AG10803 (cell line): ENCODE results near the gene TEAD2.

ENCODE experiments used
- DNase-seq: peaks from one replicate; pipeline ENCODE4 v3.0.0; 2010; ENCODE audit warnings: low read depth
- H3K4me3 ChIP-seq: 2 replicates; pipeline ENCODE4 v1.5.1; 2011; ENCODE audit warnings: mild to moderate bottlenecking, low read length, control low read depth
- TF ChIP-seq, protein P1 (sequence below): conservative IDR thresholded peaks from 2 replicates; pipeline ENCODE4 v1.5.1; 2011; ENCODE audit warnings: mild to moderate bottlenecking, low read length, control low read depth, inconsistent platforms

TEAD2 gene

DNA sequence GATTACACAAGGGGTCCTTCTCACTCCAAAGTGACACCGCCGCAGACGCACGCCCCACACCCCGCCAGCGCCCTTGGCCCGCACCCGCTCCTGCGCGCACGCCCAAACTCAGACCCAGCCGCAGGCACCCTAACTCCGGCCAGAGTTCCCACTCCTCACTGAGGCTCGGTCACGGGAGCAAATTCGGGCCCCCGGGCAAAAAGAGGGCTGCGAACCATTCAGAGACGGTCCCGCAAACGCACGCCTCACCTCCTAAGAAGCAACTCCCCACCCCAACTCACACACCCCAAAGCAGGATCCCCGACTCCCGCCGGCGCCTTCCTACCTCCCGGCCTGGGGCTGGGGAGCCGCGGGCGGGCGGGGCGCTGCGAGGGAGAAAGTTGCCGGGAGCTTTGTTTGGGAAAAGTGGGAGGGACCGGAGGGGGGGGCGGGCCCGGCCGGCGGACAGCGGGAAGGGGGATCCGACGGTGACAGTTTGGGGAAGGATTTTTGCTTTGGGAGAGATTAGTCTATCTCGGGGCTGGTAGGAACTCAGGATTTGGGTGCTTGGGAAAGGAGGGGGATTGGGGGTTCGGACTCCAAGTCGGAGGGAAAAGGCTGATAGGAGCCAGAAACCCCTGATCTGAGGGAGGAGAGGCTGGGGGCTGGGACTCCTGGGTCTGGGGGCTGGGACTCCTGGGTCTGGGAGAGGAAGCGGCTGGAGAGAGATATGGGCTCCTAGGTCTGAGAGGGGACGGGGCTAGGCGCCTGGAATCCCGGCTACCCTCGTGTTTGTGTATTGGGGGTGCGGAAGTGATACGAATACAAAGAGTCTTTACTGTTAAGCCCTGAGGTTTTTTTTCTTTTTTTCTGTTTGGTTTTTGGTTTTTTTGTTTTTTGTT, at the start of gene TEAD2:
TSS of gene TEAD2 (minus strand) at position 369 of the 881 bp plus-strand sequence. CDS start 2,341 bp downstream, outside the sequence.
- peak; percentile 46 for DNase-seq
- TF ChIP-seq, protein P1, sequence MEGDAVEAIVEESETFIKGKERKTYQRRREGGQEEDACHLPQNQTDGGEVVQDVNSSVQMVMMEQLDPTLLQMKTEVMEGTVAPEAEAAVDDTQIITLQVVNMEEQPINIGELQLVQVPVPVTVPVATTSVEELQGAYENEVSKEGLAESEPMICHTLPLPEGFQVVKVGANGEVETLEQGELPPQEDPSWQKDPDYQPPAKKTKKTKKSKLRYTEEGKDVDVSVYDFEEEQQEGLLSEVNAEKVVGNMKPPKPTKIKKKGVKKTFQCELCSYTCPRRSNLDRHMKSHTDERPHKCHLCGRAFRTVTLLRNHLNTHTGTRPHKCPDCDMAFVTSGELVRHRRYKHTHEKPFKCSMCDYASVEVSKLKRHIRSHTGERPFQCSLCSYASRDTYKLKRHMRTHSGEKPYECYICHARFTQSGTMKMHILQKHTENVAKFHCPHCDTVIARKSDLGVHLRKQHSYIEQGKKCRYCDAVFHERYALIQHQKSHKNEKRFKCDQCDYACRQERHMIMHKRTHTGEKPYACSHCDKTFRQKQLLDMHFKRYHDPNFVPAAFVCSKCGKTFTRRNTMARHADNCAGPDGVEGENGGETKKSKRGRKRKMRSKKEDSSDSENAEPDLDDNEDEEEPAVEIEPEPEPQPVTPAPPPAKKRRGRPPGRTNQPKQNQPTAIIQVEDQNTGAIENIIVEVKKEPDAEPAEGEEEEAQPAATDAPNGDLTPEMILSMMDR, result no peak
- H3K4me3 ChIP-seq, result peak within 1 kb of the TSS; percentile 84

DNA sequence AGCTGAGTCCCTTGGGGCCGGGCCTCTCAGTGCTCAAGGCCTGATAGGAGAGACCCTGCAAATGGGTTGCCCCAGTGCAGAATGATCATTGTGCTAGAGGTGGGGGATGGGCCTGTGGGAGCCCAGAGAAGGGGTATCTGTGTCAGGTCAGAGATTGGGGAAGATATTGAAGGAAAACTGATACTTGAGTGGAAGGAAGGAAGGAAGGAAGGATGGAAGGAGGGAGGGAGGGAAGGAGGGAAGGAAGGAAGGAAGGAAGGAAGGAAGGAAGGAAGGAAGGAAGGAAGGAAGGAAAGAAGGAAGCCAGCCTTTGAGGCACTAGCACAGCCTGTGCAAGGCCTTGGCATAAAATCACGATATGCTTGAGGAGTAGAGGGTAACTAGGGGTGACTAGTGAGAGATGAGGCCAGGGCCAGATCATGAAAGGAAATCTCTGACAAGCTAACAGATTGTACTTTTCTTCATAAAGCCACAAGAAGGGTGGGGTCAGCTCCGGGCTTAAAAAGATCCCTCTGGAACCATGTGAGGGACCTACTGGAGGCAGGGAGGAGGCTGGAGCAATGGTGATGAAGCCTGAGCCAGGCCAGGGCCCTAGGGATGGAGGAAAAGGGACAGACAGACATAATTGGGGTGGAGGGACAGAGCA, 49.6 kb upstream of the TEAD2 start:
- DNase-seq, result no peak
- TF ChIP-seq, protein P1, result no peak
- H3K4me3 ChIP-seq, result no peak overlapping the region

GRCh38 chr19:49409441-49410029, 47.3 kb upstream of the TEAD2 start:
- TF ChIP-seq, protein P1, result no peak
- H3K4me3 ChIP-seq, result no peak overlapping the region
- DNase-seq, result no peak

DNA sequence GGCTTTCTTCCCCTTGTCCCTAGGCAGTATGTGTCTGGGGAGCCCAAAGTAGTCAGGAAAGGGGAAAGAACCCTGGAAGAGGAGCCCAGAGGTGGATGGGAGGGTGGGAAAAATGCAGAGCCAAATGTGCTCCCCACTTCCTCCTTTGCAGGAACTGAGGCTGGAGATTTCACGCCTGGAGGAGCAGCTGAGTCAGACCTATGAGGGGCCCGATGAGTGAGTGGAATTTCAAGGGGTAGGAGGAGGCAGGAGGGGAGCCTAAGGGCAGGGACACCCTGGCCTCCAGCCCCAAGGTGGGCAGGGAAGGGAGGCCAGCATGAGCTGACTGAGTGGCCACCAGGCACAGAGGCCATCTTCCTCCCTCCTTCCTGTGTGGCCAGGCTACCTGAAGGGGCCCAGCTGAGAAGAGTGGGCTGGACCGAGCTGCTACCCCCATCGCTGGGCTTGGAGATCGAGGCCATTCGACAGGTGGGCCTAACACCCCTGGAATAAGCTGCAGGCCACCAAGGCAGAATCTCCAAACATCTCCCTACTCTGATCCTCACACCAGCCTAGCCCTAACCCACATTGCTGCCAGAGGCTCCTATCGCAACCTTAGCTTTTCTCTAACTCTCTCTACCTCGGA, 46.7 kb upstream of the TEAD2 start:
- TF ChIP-seq, protein P1, result no peak
- DNase-seq, result no peak
- no peak overlapping the region for H3K4me3 ChIP-seq

GRCh38 chr19:49407482-49408015, 45.3 kb upstream of the TEAD2 start:
- DNase-seq, result no peak
- H3K4me3 ChIP-seq, result no peak overlapping the region
- TF ChIP-seq, protein P1, result no peak

DNA sequence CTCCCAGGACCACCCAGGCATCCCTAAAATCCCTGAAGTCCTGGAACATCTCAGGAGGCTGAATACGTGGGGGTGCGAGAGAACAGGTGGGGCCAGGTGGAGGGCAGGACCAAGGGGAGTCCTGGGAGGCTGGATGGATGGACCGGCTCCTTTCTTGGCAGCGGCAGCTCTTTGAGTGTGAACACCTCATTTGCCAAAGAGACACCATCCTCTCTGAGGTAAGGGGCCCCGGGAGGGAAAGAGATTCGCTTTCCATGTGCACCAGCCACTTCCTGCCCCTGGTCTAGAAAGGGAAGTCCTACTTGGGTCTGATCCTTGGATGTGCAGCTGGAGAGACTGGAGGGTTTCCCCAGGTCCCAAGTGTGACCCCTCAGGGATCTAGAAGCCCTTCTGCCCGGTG, 44.9 kb upstream of the TEAD2 start:
- no peak for DNase-seq
- TF ChIP-seq, protein P1, result no peak

More for the DNA sequence above, 44.9 kb upstream of the TEAD2 start:
- H3K4me3 ChIP-seq, result no peak overlapping the region
